ENCODE results near the gene DNAH10.
"Not testable (repeated sequence)": the region's sequence is repeated elsewhere in the genome, so short reads cannot be mapped to it uniquely, and the experiment has no call there.

The DNAH10 gene

GRCh38 chr12:123911672-123912409, 149.7 kb downstream of the DNAH10 start:
- FAIRE-seq: not testable (repeated sequence)

GRCh38 chr12:123912415-123913380, 150.6 kb downstream of the DNAH10 start:
- FAIRE-seq: no peak

GRCh38 chr12:123914726-123915333, 152.7 kb downstream of the DNAH10 start:
- FAIRE-seq: no peak

- no peak for FAIRE-seq
Measured at GRCh38 chr12:123916729-123917128, 154.6 kb downstream of the DNAH10 start.

DNA sequence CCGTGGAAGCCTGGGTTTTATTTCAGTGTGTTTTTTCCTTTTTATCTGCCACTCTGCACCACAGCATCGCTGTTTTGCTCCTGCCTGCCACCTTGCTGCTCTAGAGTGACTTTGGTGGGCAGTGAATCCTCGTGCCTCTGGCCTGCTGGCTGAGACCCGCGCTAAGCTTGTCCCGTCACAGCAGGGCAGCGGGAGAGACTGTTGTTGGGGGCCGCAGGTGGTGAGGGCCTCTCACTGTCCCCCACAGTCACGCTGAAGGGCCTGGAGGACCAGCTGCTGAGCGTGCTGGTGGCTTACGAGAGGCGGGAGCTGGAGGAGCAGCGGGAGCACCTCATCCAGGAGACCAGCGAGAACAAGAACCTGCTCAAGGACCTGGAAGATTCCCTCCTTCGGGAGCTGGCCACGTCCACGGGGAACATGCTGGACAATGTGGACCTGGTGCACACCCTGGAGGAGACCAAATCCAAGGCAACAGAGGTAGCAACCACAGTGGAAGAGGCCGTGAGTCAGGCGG, 155.3 kb downstream of the DNAH10 start:
- no peak for FAIRE-seq

- FAIRE-seq: no peak
Measured at GRCh38 chr12:123919980-123920360, 157.9 kb downstream of the DNAH10 start.

- FAIRE-seq: no peak
Measured at GRCh38 chr12:123923038-123923437, 160.9 kb downstream of the DNAH10 start.

DNA sequence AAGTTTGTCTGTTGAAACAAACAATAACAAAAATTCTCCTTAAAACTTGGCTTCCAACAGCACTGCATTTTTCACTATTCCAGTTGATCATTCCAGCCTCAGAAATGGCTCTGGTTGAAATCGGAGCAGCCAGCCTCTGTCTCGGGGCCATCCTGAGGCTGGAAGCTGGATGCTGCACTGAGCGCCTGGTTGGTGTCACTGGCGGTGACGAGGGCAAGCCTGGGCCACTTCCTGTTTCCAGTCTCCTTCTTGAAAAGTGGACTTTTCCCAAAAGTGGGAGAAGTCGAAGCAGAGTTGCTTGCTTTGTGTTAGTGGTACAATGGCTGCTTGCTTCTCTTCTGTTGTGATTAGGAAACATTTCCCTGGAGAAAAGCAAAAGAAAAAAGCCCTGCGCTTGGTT, 161.8 kb downstream of the DNAH10 start:
- no peak for FAIRE-seq

DNA sequence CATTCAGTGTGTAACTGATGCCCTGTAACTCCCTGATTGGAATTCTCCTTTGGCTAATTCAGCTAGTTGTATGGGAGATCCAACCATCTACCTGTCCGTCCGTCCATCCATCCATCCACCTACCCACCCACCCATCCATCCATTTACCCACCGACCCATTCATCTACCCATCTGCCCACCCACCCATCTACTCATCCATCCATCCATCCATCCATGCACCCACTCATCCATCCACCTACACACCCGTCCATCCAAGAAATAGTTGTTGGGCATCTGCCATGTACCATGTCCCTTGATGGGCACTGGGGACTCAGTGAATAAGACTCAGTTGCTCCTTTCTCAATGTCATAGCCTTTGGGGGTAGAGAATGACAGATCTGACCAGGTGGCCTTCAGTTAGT, 162.4 kb downstream of the DNAH10 start:
- FAIRE-seq: no peak

- FAIRE-seq: no peak
Measured at GRCh38 chr12:123928274-123928865, 166.3 kb downstream of the DNAH10 start.

GRCh38 chr12:123928897-123929296, 166.8 kb downstream of the DNAH10 start:
- no peak for FAIRE-seq

- FAIRE-seq: no peak
Measured at GRCh38 chr12:123929946-123930583, 168.0 kb downstream of the DNAH10 start.

GRCh38 chr12:123931686-123932321, 169.7 kb downstream of the DNAH10 start:
- FAIRE-seq: no peak

DNA sequence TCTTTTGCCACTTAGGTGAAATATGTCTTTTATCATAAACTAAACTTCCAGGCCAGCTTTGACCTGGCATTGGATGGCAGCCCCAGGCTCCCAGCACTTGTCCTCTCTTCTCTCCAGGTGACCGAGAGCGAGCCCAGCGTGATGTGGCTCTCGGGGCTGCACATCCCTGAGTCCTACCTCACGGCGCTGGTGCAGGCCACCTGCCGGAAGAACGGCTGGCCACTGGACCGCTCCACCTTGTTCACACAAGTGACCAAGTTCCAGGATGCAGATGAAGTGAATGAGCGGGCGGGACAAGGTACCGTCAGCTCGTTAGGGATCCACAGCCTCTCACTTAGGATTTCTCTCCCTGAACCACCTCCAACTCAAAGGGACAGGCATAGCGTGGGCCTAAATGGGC, 171.1 kb downstream of the DNAH10 start:
- no peak for FAIRE-seq

GRCh38 chr12:123934016-123934620, 172.0 kb downstream of the DNAH10 start:
- FAIRE-seq: no peak

GRCh38 chr12:123934829-123935228, 172.7 kb downstream of the DNAH10 start:
- no peak for FAIRE-seq

DNA sequence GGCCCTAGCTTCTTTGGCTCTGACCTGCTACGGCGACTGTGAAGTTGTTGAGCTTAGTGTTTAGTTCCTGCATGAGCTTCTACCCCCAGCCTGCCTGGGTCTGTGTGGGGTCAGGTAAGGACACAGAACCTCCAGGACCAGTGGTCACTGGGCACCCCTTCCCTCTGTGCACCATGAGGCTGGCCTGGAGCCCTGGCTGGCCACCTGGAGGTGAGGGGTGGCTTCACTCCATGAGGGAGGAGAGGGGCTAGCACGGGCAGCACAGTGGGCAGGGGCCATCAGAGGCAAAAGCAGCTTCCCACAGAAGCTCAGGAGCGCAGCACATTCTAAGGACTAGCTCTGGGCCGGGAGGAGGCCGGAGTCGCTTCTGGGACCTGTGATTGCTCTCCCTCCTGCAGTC, 173.9 kb downstream of the DNAH10 start:
- no peak for FAIRE-seq

GRCh38 chr12:123936471-123936870, 174.4 kb downstream of the DNAH10 start:
- FAIRE-seq: no peak

- FAIRE-seq: no peak
Measured at GRCh38 chr12:123936956-123937706, 175.0 kb downstream of the DNAH10 start.

GRCh38 chr12:123937707-123938591, 175.8 kb downstream of the DNAH10 start:
- FAIRE-seq: no peak
